ENCODE results near the gene ATP8B1.

DNA sequence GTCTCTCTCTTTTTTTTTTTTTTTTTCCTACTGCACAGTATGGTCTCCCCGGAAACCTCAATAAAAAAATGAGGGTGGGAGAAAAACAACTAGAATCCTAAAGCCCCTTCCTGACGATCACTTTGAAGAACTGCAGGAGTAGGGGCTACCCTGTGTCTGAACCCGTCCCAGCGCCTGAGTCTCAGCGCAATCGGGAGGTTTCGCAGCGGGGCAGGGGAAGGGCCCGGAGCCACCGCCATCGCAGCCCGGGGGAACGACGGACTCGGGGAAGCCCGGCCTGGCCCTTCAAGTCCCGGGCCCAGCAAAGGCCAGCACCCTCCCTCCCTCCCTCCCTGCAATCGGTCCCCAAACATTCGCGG lies 181.9 kb downstream of the ATP8B1 start:
- TF ChIP-seq, protein P1, sequence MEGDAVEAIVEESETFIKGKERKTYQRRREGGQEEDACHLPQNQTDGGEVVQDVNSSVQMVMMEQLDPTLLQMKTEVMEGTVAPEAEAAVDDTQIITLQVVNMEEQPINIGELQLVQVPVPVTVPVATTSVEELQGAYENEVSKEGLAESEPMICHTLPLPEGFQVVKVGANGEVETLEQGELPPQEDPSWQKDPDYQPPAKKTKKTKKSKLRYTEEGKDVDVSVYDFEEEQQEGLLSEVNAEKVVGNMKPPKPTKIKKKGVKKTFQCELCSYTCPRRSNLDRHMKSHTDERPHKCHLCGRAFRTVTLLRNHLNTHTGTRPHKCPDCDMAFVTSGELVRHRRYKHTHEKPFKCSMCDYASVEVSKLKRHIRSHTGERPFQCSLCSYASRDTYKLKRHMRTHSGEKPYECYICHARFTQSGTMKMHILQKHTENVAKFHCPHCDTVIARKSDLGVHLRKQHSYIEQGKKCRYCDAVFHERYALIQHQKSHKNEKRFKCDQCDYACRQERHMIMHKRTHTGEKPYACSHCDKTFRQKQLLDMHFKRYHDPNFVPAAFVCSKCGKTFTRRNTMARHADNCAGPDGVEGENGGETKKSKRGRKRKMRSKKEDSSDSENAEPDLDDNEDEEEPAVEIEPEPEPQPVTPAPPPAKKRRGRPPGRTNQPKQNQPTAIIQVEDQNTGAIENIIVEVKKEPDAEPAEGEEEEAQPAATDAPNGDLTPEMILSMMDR (conservative IDR thresholded peaks at IDR 0.05 in 1 of 2, IDR thresholded peaks at IDR 0.05 in 1 of 2; ENCODE audit: low read depth in 1 of 2, low read length in 2 of 2): no peak
- TF ChIP-seq EZH2 (IDR thresholded peaks at IDR 0.05; ENCODE audit: low read length, missing control alignments): no peak

Measured in fibroblast of lung (primary cell).